ENCODE measurements around the gene CPTP.

The CPTP gene

GRCh38 chr1:1324524-1325287 is at the start of gene CPTP, which contains the start of gene INTS11:
CPTP (plus strand) TSS chr1:1324802; CDS start chr1:1326911, 2,109 bp downstream.
INTS11 (minus strand) TSS chr1:1324660; CDS start chr1:1324608, 52 bp downstream.
- DNase-seq (ENCODE audit: low read depth): peak; percentile 60

GRCh38 chr1:1274931-1275431 is 49.6 kb upstream of the CPTP start:
- DNase-seq (ENCODE audit: low read depth): no peak

- no peak for DNase-seq (ENCODE audit: low read depth)
Measured at GRCh38 chr1:1275836-1276235, 48.8 kb upstream of the CPTP start.

GRCh38 chr1:1278620-1279019 is 46.0 kb upstream of the CPTP start:
- DNase-seq (ENCODE audit: low read depth): no peak

GRCh38 chr1:1279028-1279427 is 45.6 kb upstream of the CPTP start:
- no peak for DNase-seq (ENCODE audit: low read depth)

GRCh38 chr1:1280782-1281481 is 43.7 kb upstream of the CPTP start:
- no peak for DNase-seq (ENCODE audit: low read depth)

- DNase-seq (ENCODE audit: low read depth): no peak
Measured at GRCh38 chr1:1281533-1282321, 42.9 kb upstream of the CPTP start.

GRCh38 chr1:1282998-1283397 is 41.6 kb upstream of the CPTP start:
- DNase-seq (ENCODE audit: low read depth): no peak

GRCh38 chr1:1283821-1284220 is 40.8 kb upstream of the CPTP start:
- DNase-seq (ENCODE audit: low read depth): no peak

GRCh38 chr1:1284221-1285101 is 40.1 kb upstream of the CPTP start:
- no peak for DNase-seq (ENCODE audit: low read depth)

GRCh38 chr1:1285102-1285571 is 39.5 kb upstream of the CPTP start:
- DNase-seq (ENCODE audit: low read depth): no peak

- no peak for DNase-seq (ENCODE audit: low read depth)
Measured at GRCh38 chr1:1285611-1286311, 38.8 kb upstream of the CPTP start.

- DNase-seq (ENCODE audit: low read depth): no peak
Measured at GRCh38 chr1:1286313-1287261, 38.0 kb upstream of the CPTP start.

GRCh38 chr1:1287288-1288110 is 37.1 kb upstream of the CPTP start:
- DNase-seq (ENCODE audit: low read depth): no peak

- DNase-seq (ENCODE audit: low read depth): no peak
Measured at GRCh38 chr1:1290238-1290731, 34.3 kb upstream of the CPTP start.

- DNase-seq (ENCODE audit: low read depth): no peak
Measured at GRCh38 chr1:1291023-1291528, 33.5 kb upstream of the CPTP start.

- no peak for DNase-seq (ENCODE audit: low read depth)
Measured at GRCh38 chr1:1291548-1292441, 32.8 kb upstream of the CPTP start.

Data from HS-5 (cell line).